HCT116 (cell line): ENCODE measurements around the gene XRN2. TPM values are rescaled to one million over a fixed set of nuclear protein-coding genes. Genes with fewer than 3 reads are reported as not detected.

Experiments used
- ATAC-seq: fragments of 200-7000 bp; cut with Tn5 transposase; 2 replicates; pipeline ENCODE4 v1.9.1; 2020; ENCODE audit warnings: mild to moderate bottlenecking, moderate library complexity
- BruUV-seq: library from RNA; stranded (reverse); fragments of 400-500 nt; replicated peaks from 2 replicates; lab custom pipeline; 2021; lab: Mats Ljungman, UMichigan
- CTCF ChIA-PET: fragments of 300-600 bp; sonication (Branson Sonifier 250); formaldehyde crosslinking; loops from one replicate; lab custom pipeline; 2021; ENCODE audit warnings: antibody characterized with exemption; lab: Charles Lee
- POLR2A ChIA-PET: fragments of 300-600, 350-600 bp; sonication (Branson Sonifier 250); formaldehyde crosslinking; loops from one replicate; lab custom pipeline; 2021; ENCODE audit warnings: antibody characterized with exemption; lab: Charles Lee
- RAD21 ChIA-PET, 2 experiments: fragments of 300-600 bp; sonication (Branson Sonifier 250); formaldehyde crosslinking; loops; one replicate each; lab custom pipeline; 2023; ENCODE audit warnings: low total read pairs in 2 of 2; ENCODE audit not compliant: uncharacterized antibody in 2 of 2, unreplicated experiment in 2 of 2, low non-redundant PET in 1 of 2; lab: Charles Lee
- DNase-seq: peaks from one replicate; pipeline ENCODE4 v3.0.0-alpha.2; 2010; ENCODE audit warnings: low read depth, low spot score
- H2AFZ ChIP-seq: fragments of 200-600 bp; shearing (Covaris generic), sonication (generic); 2 replicates; pipeline ENCODE4 v1.6.1; 2017; ENCODE audit warnings: low read depth, mixed run types, mixed read lengths, antibody characterized with exemption, low read length; ENCODE audit not compliant: poor library complexity, severe bottlenecking
- H3K27ac ChIP-seq: 2 replicates; pipeline ENCODE4 v1.5.1; 2012; ENCODE audit warnings: low read depth, low read length
- H3K27me3 ChIP-seq: fragments of 200-600 bp; sonication (generic); 2 replicates; pipeline ENCODE4 v1.6.1; 2016; ENCODE audit warnings: mixed run types, low read length, mixed read lengths; ENCODE audit not compliant: insufficient read depth
- H3K36me3 ChIP-seq, 2 experiments: fragments of 200-500 bp in 1 of 2; fragments of 200-600 bp in 1 of 2; sonication (Bioruptor generic) in 1 of 2; sonication (generic) in 1 of 2; 2 replicates each; pipeline versions ENCODE4 v1.5.1 to v1.6.1; 2014 to 2016; ENCODE audit warnings: low read length in 2 of 2, inconsistent platforms in 1 of 2, mixed read lengths in 1 of 2, mixed run types in 1 of 2; ENCODE audit not compliant: insufficient read depth in 2 of 2, control insufficient read depth in 1 of 2
- H3K4me1 ChIP-seq, 2 experiments: fragments of 200-600 bp in 1 of 2; sonication (generic) in 1 of 2; 2 replicates each; pipeline versions ENCODE4 v1.5.1 to v1.6.1; 2012 to 2017; ENCODE audit warnings: low read length in 2 of 2, inconsistent platforms in 1 of 2, mild to moderate bottlenecking in 1 of 2, mixed read lengths in 1 of 2, mixed run types in 1 of 2, moderate library complexity in 1 of 2; ENCODE audit not compliant: insufficient read depth in 2 of 2, control insufficient read depth in 1 of 2
- H3K4me2 ChIP-seq: fragments of 200-600 bp; sonication (generic); 2 replicates; pipeline ENCODE4 v1.6.1; 2017; ENCODE audit warnings: mixed run types, low read length, mixed read lengths
- H3K4me3 ChIP-seq, 2 experiments: fragments of 200-600 bp in 1 of 2; sonication (generic) in 1 of 2; replicated peaks in 1 of 2; 2 replicates each; pipeline ENCODE4 v1.5.1; 2011 to 2016; ENCODE audit warnings: low read length in 2 of 2, control low read depth in 1 of 2, low read depth in 1 of 2, mild to moderate bottlenecking in 1 of 2, mixed read lengths in 1 of 2, mixed run types in 1 of 2
- H3K79me2 ChIP-seq: fragments of 200-600 bp; sonication (generic); 2 replicates; pipeline ENCODE4 v1.6.1; 2017; ENCODE audit warnings: mild to moderate bottlenecking, mixed run types, low read length, moderate library complexity, mixed read lengths; ENCODE audit not compliant: insufficient read depth
- H3K9ac ChIP-seq: fragments of 200-600 bp; sonication (generic); 2 replicates; pipeline ENCODE4 v1.6.1; 2016; ENCODE audit warnings: low read length, mixed read lengths
- H3K9me2 ChIP-seq: fragments of 200-600 bp; sonication (generic), shearing (Covaris generic); 2 replicates; pipeline ENCODE4 v1.6.1; 2017; ENCODE audit warnings: mixed run types, mild to moderate bottlenecking, moderate library complexity; ENCODE audit not compliant: insufficient read depth
- H3K9me3 ChIP-seq, 2 experiments: fragments of 200-500 bp in 1 of 2; fragments of 200-600 bp in 1 of 2; sonication (Bioruptor generic) in 1 of 2; sonication (generic) in 1 of 2; 2 replicates each; pipeline ENCODE4 v1.6.1; 2014 to 2017; ENCODE audit warnings: low read length in 2 of 2, mixed read lengths in 2 of 2, inconsistent platforms in 1 of 2, low read depth in 1 of 2, mild to moderate bottlenecking in 1 of 2, mixed run types in 1 of 2, moderate library complexity in 1 of 2; ENCODE audit not compliant: control insufficient read depth in 1 of 2, insufficient read depth in 1 of 2
- H4K20me1 ChIP-seq: fragments of 200-600 bp; sonication (generic), shearing (Covaris generic); 2 replicates; pipeline ENCODE4 v1.6.1; 2017; ENCODE audit warnings: mixed run types, mild to moderate bottlenecking, moderate library complexity; ENCODE audit not compliant: insufficient read depth
- ATF3 ChIP-seq: IDR thresholded peaks from 2 replicates; pipeline ENCODE4 v1.6.1; 2012
- CBX3 ChIP-seq: IDR thresholded peaks from 2 replicates; pipeline ENCODE4 v1.6.1; 2012; ENCODE audit warnings: low read depth
- CTCF ChIP-seq, 3 experiments: fragments of 200-600 bp in 1 of 3; sonication (generic) in 1 of 3; IDR thresholded peaks in 2 of 3; conservative IDR thresholded peaks in 1 of 3; 2 replicates each; pipeline ENCODE4 v1.5.1; 2012 to 2017; ENCODE audit warnings: low read depth in 2 of 3, low read length in 2 of 3, antibody characterized with exemption in 1 of 3, borderline replicate concordance in 1 of 3, control low read depth in 1 of 3, mild to moderate bottlenecking in 1 of 3, mixed read lengths in 1 of 3, mixed run types in 1 of 3, moderate library complexity in 1 of 3; ENCODE audit not compliant: insufficient read depth in 1 of 3
- EGR1 ChIP-seq: IDR thresholded peaks from 2 replicates; pipeline ENCODE4 v1.6.1; 2012; ENCODE audit warnings: low read depth
- EZH2 ChIP-seq: fragments of 200-600 bp; sonication (generic); IDR thresholded peaks from 2 replicates; pipeline ENCODE4 v1.6.1; 2017; ENCODE audit warnings: antibody characterized with exemption, mixed run types
- EZH2phosphoT487 ChIP-seq: fragments of 200-600 bp; IDR thresholded peaks from 2 replicates; pipeline ENCODE4 v1.6.1; 2018; ENCODE audit warnings: antibody characterized with exemption, borderline replicate concordance
- FOSL1 ChIP-seq: IDR thresholded peaks from 2 replicates; pipeline ENCODE4 v1.6.1; 2012; ENCODE audit warnings: low read depth
- JUND ChIP-seq: IDR thresholded peaks from 2 replicates; pipeline ENCODE4 v1.6.1; 2012
- MAX ChIP-seq: IDR thresholded peaks from 2 replicates; pipeline ENCODE4 v1.6.1; 2012
- POLR2AphosphoS5 ChIP-seq: IDR thresholded peaks from 2 replicates; pipeline ENCODE4 v1.6.1; 2011; ENCODE audit warnings: mild to moderate bottlenecking, low read depth, low read length, moderate library complexity
- RAD21 ChIP-seq: IDR thresholded peaks from 2 replicates; pipeline ENCODE4 v1.6.1; 2012; ENCODE audit warnings: low read depth, mild to moderate bottlenecking
- SIN3A ChIP-seq: IDR thresholded peaks from 2 replicates; pipeline ENCODE4 v1.6.1; 2012; ENCODE audit warnings: low read depth
- SP1 ChIP-seq: IDR thresholded peaks from 2 replicates; pipeline ENCODE4 v1.6.1; 2012; ENCODE audit warnings: low read depth
- SRF ChIP-seq: IDR thresholded peaks from 2 replicates; pipeline ENCODE4 v1.6.1; 2012; ENCODE audit warnings: low read depth
- TCF7L2 ChIP-seq: IDR thresholded peaks from 2 replicates; pipeline ENCODE4 v1.7.0; 2011; ENCODE audit warnings: borderline replicate concordance, inconsistent platforms; ENCODE audit not compliant: insufficient read depth, insufficient read length; ENCODE audit errors: extremely low read depth
- YY1 ChIP-seq: IDR thresholded peaks from 2 replicates; pipeline ENCODE4 v1.6.1; 2011; ENCODE audit warnings: low read length, low read depth, moderate library complexity, mild to moderate bottlenecking; ENCODE audit not compliant: insufficient replicate concordance; ENCODE audit errors: extremely low read depth
- ZFX ChIP-seq: fragments of 450-650 bp; IDR thresholded peaks from 2 replicates; pipeline ENCODE4 v1.6.1; 2017
- ZNF274 ChIP-seq: fragments of 200-500 bp; sonication (Bioruptor generic); IDR thresholded peaks from 2 replicates; pipeline ENCODE4 v1.6.1; 2014; ENCODE audit warnings: mild to moderate bottlenecking, low read depth, low read length, inconsistent platforms
- intact Hi-C: fragments of 100-400 bp; cut with micrococcal nuclease; formaldehyde crosslinking; loops from 2 replicates; pipeline ENCODE4 v1.10.0; 2022
- total RNA-seq: library from RNA; stranded (reverse); gene quantifications from one replicate; pipeline ENCODE4 v1.2.1, GENCODE V29; 2021; ENCODE audit not compliant: unreplicated experiment
- TF ChIP-seq, protein P1 (sequence below): IDR thresholded peaks from 2 replicates; pipeline ENCODE4 v1.6.1; 2011; ENCODE audit warnings: mild to moderate bottlenecking, low read length, moderate library complexity; ENCODE audit not compliant: insufficient replicate concordance; ENCODE audit errors: extremely low read depth

XRN2 gene
- total RNA-seq, 1 experiment from 2014 or later: 101 TPM

GRCh38 chr20:21291026-21291425 lies 12.1 kb upstream of the XRN2 start:
- Histone ChIP-seq H2AFZ (no peak overlapping the region), H3K79me2 (no peaks in the 10 kb centered on the region), H3K9me3 (no peaks in the 10 kb centered on the region), H3K9me2 (no peaks in the 10 kb centered on the region), H3K4me2 (no peak overlapping the region), H3K27ac (no peak overlapping the region), H3K27me3 (no peaks in the 10 kb centered on the region), H3K9ac (no peak overlapping the region), H3K36me3 (no peaks in the 10 kb centered on the region), H4K20me1 (no peaks in the 10 kb centered on the region), H3K4me3 (no peak overlapping the region), H3K4me1 (no peaks in the 10 kb centered on the region)
- ATAC-seq (no peak), DNase-seq (no peak)
- ChIA-PET POLR2A (no interaction called here), RAD21 (no interaction called here), CTCF (no interaction called here)
- TF ChIP-seq EZH2: no peak
- TF ChIP-seq RAD21: no peak
- TF ChIP-seq MAX: no peak
- TF ChIP-seq, protein P1, sequence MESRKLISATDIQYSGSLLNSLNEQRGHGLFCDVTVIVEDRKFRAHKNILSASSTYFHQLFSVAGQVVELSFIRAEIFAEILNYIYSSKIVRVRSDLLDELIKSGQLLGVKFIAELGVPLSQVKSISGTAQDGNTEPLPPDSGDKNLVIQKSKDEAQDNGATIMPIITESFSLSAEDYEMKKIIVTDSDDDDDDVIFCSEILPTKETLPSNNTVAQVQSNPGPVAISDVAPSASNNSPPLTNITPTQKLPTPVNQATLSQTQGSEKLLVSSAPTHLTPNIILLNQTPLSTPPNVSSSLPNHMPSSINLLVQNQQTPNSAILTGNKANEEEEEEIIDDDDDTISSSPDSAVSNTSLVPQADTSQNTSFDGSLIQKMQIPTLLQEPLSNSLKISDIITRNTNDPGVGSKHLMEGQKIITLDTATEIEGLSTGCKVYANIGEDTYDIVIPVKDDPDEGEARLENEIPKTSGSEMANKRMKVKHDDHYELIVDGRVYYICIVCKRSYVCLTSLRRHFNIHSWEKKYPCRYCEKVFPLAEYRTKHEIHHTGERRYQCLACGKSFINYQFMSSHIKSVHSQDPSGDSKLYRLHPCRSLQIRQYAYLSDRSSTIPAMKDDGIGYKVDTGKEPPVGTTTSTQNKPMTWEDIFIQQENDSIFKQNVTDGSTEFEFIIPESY: no peak
- TF ChIP-seq FOSL1: no peak
- no peak for TF ChIP-seq POLR2AphosphoS5
- no peak for TF ChIP-seq EGR1
- no peak for TF ChIP-seq CTCF (IDR thresholded peaks at IDR 0.05 in 2 of 3, conservative IDR thresholded peaks at IDR 0.05 in 1 of 3; ENCODE audit: borderline replicate concordance in 1 of 3, insufficient read depth in 1 of 3, low read depth in 2 of 3, low read length in 2 of 3)
- TF ChIP-seq SP1: no peak
- TF ChIP-seq SRF: no peak
- no peak for TF ChIP-seq ATF3
- no peak for TF ChIP-seq CBX3
- no peak for TF ChIP-seq YY1
- no peak for TF ChIP-seq SIN3A
- TF ChIP-seq ZNF274: no peak
- TF ChIP-seq TCF7L2: no peak
- no peak for TF ChIP-seq ZFX
- no peak for TF ChIP-seq EZH2phosphoT487
- TF ChIP-seq JUND: no peak
- BruUV-seq: no TSS peak
- intact Hi-C loops: no loop called here
